Activated CD4-positive, alpha-beta T cell treated with anti-CD3 and anti-CD28 coated beads for 24 hours (primary cell): Measurements from ENCODE around the gene SESTD1.

Experiments used
- DNase-seq, 2 donors: peaks; one replicate each; pipeline ENCODE4 v3.0.0-alpha.2; 2020; ENCODE audit warnings: low read depth in 2 of 2

Gene SESTD1

GRCh38 chr2:179184610-179185009 lies 80.0 kb downstream of the SESTD1 start:
- no peak for DNase-seq

GRCh38 chr2:179181002-179181401 lies 83.6 kb downstream of the SESTD1 start:
- no peak for DNase-seq

GRCh38 chr2:179180242-179180641 lies 84.4 kb downstream of the SESTD1 start:
- no peak for DNase-seq

GRCh38 chr2:179179719-179180118 lies 84.9 kb downstream of the SESTD1 start:
- DNase-seq: no peak

- DNase-seq: no peak
These were observed 86.9 kb downstream of the SESTD1 start for GRCh38 chr2:179177694-179178093.

- DNase-seq: no peak
These were observed 90.4 kb downstream of the SESTD1 start for GRCh38 chr2:179174240-179174639.

- no peak for DNase-seq
These were observed 91.7 kb downstream of the SESTD1 start for GRCh38 chr2:179172894-179173293.

GRCh38 chr2:179171371-179171770 lies 93.3 kb downstream of the SESTD1 start:
- no peak for DNase-seq

GRCh38 chr2:179170901-179171300 lies 93.7 kb downstream of the SESTD1 start:
- DNase-seq: no peak

GRCh38 chr2:179165356-179166000 lies 99.2 kb downstream of the SESTD1 start:
- no peak for DNase-seq

GRCh38 chr2:179141206-179141605 lies 123.4 kb downstream of the SESTD1 start:
- no peak for DNase-seq

- DNase-seq: no peak
These were observed 124.1 kb downstream of the SESTD1 start for GRCh38 chr2:179140571-179140970.

- DNase-seq: no peak
These were observed 125.1 kb downstream of the SESTD1 start for GRCh38 chr2:179139506-179139905.

- DNase-seq: no peak
These were observed 127.4 kb downstream of the SESTD1 start for GRCh38 chr2:179137200-179137759.

GRCh38 chr2:179133016-179133415 lies 131.6 kb downstream of the SESTD1 start:
- no peak for DNase-seq

GRCh38 chr2:179132076-179132475 lies 132.6 kb downstream of the SESTD1 start:
- no peak for DNase-seq

- DNase-seq: no peak
These were observed 134.1 kb downstream of the SESTD1 start for GRCh38 chr2:179130560-179130959.

GRCh38 chr2:179129574-179130238 lies 134.9 kb downstream of the SESTD1 start:
- DNase-seq: no peak

GRCh38 chr2:179125404-179125803 lies 139.2 kb downstream of the SESTD1 start:
- no peak for DNase-seq

- no peak for DNase-seq
These were observed 140.3 kb downstream of the SESTD1 start for GRCh38 chr2:179124282-179124681.

GRCh38 chr2:179123272-179123662 lies 141.4 kb downstream of the SESTD1 start:
- no peak for DNase-seq

GRCh38 chr2:179107737-179108136 lies 156.9 kb downstream of the SESTD1 start:
- no peak for DNase-seq

GRCh38 chr2:179106676-179107428 lies 157.8 kb downstream of the SESTD1 start:
- no peak for DNase-seq
